SK-N-SH (cell line): Measurements from ENCODE around the gene C18orf63. TPM values are rescaled to one million over a fixed set of nuclear protein-coding genes. Genes with fewer than 3 reads are reported as not detected.

Experiments used
- CTCF ChIA-PET: fragments of 300-600, 350-600 bp; formaldehyde crosslinking; extraction: SDS; loops from one replicate; lab custom pipeline; 2021; lab: Yijun Ruan, JAX
- POLR2A ChIA-PET: fragments of 350-600 bp; sonication (Branson Sonifier 250); formaldehyde crosslinking; extraction: SDS; loops from one replicate; lab custom pipeline; 2020; ENCODE audit warnings: antibody characterized with exemption, inconsistent platforms; lab: Yijun Ruan, JAX
- DNase-seq: peaks from one replicate; pipeline ENCODE4 v3.0.0; 2012
- H2AFZ ChIP-seq: fragments of 200-600 bp; sonication (generic); 2 replicates; pipeline ENCODE4 v1.8.1; 2016; ENCODE audit warnings: antibody characterized with exemption, mild to moderate bottlenecking, low read depth
- H3F3A ChIP-seq: fragments of 200-600 bp; sonication (generic); replicated peaks from 2 replicates; pipeline ENCODE3; 2016; ENCODE audit warnings: antibody characterized with exemption, mild to moderate bottlenecking; ENCODE audit not compliant: insufficient read depth
- H3K27ac ChIP-seq, 2 experiments: fragments of 200-500 bp in 1 of 2; fragments of 200-600 bp in 1 of 2; sonication (Bioruptor generic) in 1 of 2; sonication (generic), shearing (Covaris generic) in 1 of 2; 2 replicates each; pipeline versions ENCODE4 v1.5.1 to v1.6.1; 2014 to 2016; ENCODE audit warnings: low read depth in 2 of 2, inconsistent platforms in 1 of 2, low read length in 1 of 2, mild to moderate bottlenecking in 1 of 2, mixed read lengths in 1 of 2
- H3K27me3 ChIP-seq: fragments of 200-600 bp; sonication (generic), shearing (Covaris generic); 2 replicates; pipeline ENCODE4 v1.6.1; 2016; ENCODE audit warnings: mixed run types; ENCODE audit not compliant: insufficient read depth
- H3K36me3 ChIP-seq, 2 experiments: fragments of 200-500 bp in 1 of 2; fragments of 200-600 bp in 1 of 2; sonication (Bioruptor generic) in 1 of 2; sonication (generic) in 1 of 2; replicated peaks in 1 of 2; 2 replicates each; pipeline versions ENCODE3 to v1.5.1; 2014 to 2016; ENCODE audit warnings: low read length in 1 of 2, mild to moderate bottlenecking in 1 of 2; ENCODE audit not compliant: insufficient read depth in 2 of 2, control insufficient read depth in 1 of 2
- H3K4me1 ChIP-seq, 2 experiments: fragments of 200-500 bp in 1 of 2; fragments of 200-600 bp in 1 of 2; sonication (Bioruptor generic) in 1 of 2; sonication (generic), shearing (Covaris generic) in 1 of 2; 2 replicates each; pipeline versions ENCODE4 v1.5.1 to v1.6.1; 2014 to 2016; ENCODE audit warnings: low read depth in 1 of 2, low read length in 1 of 2, mixed run types in 1 of 2; ENCODE audit not compliant: insufficient read depth in 2 of 2, control insufficient read depth in 1 of 2
- H3K4me2 ChIP-seq: fragments of 200-600 bp; sonication (generic), shearing (Covaris generic); 2 replicates; pipeline ENCODE4 v1.6.1; 2017; ENCODE audit warnings: mixed run types
- H3K4me3 ChIP-seq, 2 experiments: fragments of 200-500 bp in 1 of 2; fragments of 200-600 bp in 1 of 2; sonication (Bioruptor generic) in 1 of 2; sonication (generic), shearing (Covaris generic) in 1 of 2; 2 replicates each; pipeline versions ENCODE4 v1.5.1 to v1.8.1; 2014 to 2016; ENCODE audit warnings: low read depth in 2 of 2, inconsistent platforms in 1 of 2, low read length in 1 of 2, mild to moderate bottlenecking in 1 of 2, mixed read lengths in 1 of 2, moderate library complexity in 1 of 2
- H3K79me2 ChIP-seq: fragments of 200-600 bp; sonication (generic); 2 replicates; pipeline ENCODE4 v1.8.1; 2017; ENCODE audit warnings: mild to moderate bottlenecking; ENCODE audit not compliant: insufficient read depth
- H3K9ac ChIP-seq: fragments of 200-600 bp; sonication (generic); 2 replicates; pipeline ENCODE4 v1.6.1; 2017; ENCODE audit warnings: mixed run types
- H3K9me2 ChIP-seq: fragments of 200-600 bp; sonication (generic); 2 replicates; pipeline ENCODE4 v1.6.1; 2017; ENCODE audit warnings: mixed run types
- H3K9me3 ChIP-seq: fragments of 200-600 bp; sonication (generic); 2 replicates; pipeline ENCODE4 v1.6.1; 2017; ENCODE audit warnings: mixed run types, mild to moderate bottlenecking, moderate library complexity
- H4K20me1 ChIP-seq: fragments of 200-600 bp; sonication (generic); 2 replicates; pipeline ENCODE4 v1.6.1; 2017; ENCODE audit warnings: mild to moderate bottlenecking, mixed run types; ENCODE audit not compliant: insufficient read depth
- EZH2phosphoT487 ChIP-seq: fragments of 200-600 bp; sonication (generic); IDR thresholded peaks from 2 replicates; pipeline ENCODE4 v1.6.1; 2017; ENCODE audit warnings: low read depth, mixed run types, mild to moderate bottlenecking, antibody characterized with exemption, moderate library complexity, borderline replicate concordance
- FOSL2 ChIP-seq: IDR thresholded peaks from 2 replicates; pipeline ENCODE4 v1.4.0; 2012; ENCODE audit warnings: low read depth, mild to moderate bottlenecking, moderate library complexity, borderline replicate concordance
- GABPA ChIP-seq: IDR thresholded peaks from 2 replicates; pipeline ENCODE4 v1.4.0; 2012; ENCODE audit warnings: low read depth, mild to moderate bottlenecking
- GATA2 ChIP-seq: sonication (generic); formaldehyde crosslinking; IDR thresholded peaks from 2 replicates; pipeline ENCODE4 v1.5.0; 2020; ENCODE audit warnings: mild to moderate bottlenecking, missing genetic modification reagents
- JUND ChIP-seq: IDR thresholded peaks from 2 replicates; pipeline ENCODE4 v1.4.0; 2012
- MEF2A ChIP-seq: IDR thresholded peaks from 2 replicates; pipeline ENCODE4 v1.4.0; 2012; ENCODE audit warnings: low read depth, borderline replicate concordance
- MXI1 ChIP-seq: IDR thresholded peaks from 2 replicates; pipeline ENCODE4 v1.6.1; 2012; ENCODE audit warnings: mild to moderate bottlenecking, low read depth, low read length, improper control_type of control experiment
- NFIC ChIP-seq: IDR thresholded peaks from 2 replicates; pipeline ENCODE4 v1.4.0; 2012; ENCODE audit warnings: borderline replicate concordance
- POLR2AphosphoS5 ChIP-seq: IDR thresholded peaks from 2 replicates; pipeline ENCODE4 v1.6.1; 2012; ENCODE audit warnings: low read depth, low read length
- RAD21 ChIP-seq: IDR thresholded peaks from 2 replicates; pipeline ENCODE4 v1.6.1; 2012; ENCODE audit warnings: mild to moderate bottlenecking, low read length
- RFX5 ChIP-seq: IDR thresholded peaks from 2 replicates; pipeline ENCODE4 v1.6.1; 2012; ENCODE audit warnings: mild to moderate bottlenecking, improper control_type of control experiment, low read length
- RXRA ChIP-seq: IDR thresholded peaks from 2 replicates; pipeline ENCODE4 v1.4.0; 2012; ENCODE audit warnings: low read depth, mild to moderate bottlenecking, borderline replicate concordance
- SMC3 ChIP-seq: IDR thresholded peaks from 2 replicates; pipeline ENCODE4 v1.6.1; 2012; ENCODE audit warnings: low read depth, low read length, improper control_type of control experiment
- TCF12 ChIP-seq: IDR thresholded peaks from 2 replicates; pipeline ENCODE4 v1.4.0; 2012
- TEAD4 ChIP-seq: IDR thresholded peaks from 2 replicates; pipeline ENCODE4 v1.4.0; 2012; ENCODE audit warnings: mild to moderate bottlenecking, borderline replicate concordance; ENCODE audit not compliant: insufficient read depth
- YY1 ChIP-seq: IDR thresholded peaks from 2 replicates; pipeline ENCODE4 v1.4.0; 2012; ENCODE audit warnings: low read depth, mild to moderate bottlenecking
- WGBS: methylation state at CpG from one replicate; pipeline ENCODE4 v1.1.6; 2017; ENCODE audit warnings: low lambda C conversion rate; 5-methylcytosine and 5-hydroxymethylcytosine counted together
- polyA plus RNA-seq, 3 experiments: library from polyadenylated mRNA; depleted of rRNA; stranded (reverse); fragments of >200 nt; gene quantifications; 2 replicates each; pipeline ENCODE4 v1.2.3, GENCODE V29; 2012
- TF ChIP-seq, protein P1 (sequence below): IDR thresholded peaks from 2 replicates; pipeline ENCODE4 v1.4.0; 2012; ENCODE audit warnings: low read depth, borderline replicate concordance
- TF ChIP-seq, protein P2 (sequence below): fragments of 200-600 bp; sonication (generic); IDR thresholded peaks from 2 replicates; pipeline ENCODE4 v1.6.1; 2017; ENCODE audit warnings: antibody characterized with exemption, mild to moderate bottlenecking, moderate library complexity
- TF ChIP-seq, protein P3 (sequence below): IDR thresholded peaks from 2 replicates; pipeline ENCODE4; 2012
- TF ChIP-seq, protein P4 (sequence below): IDR thresholded peaks from 2 replicates; pipeline ENCODE4 v1.6.1; 2012; ENCODE audit warnings: mild to moderate bottlenecking, low read depth, low read length, moderate library complexity

C18orf63 gene
- polyA plus RNA-seq, 1 of the 3 experiments (the other 2 are of a cell fraction), result not detected

DNA sequence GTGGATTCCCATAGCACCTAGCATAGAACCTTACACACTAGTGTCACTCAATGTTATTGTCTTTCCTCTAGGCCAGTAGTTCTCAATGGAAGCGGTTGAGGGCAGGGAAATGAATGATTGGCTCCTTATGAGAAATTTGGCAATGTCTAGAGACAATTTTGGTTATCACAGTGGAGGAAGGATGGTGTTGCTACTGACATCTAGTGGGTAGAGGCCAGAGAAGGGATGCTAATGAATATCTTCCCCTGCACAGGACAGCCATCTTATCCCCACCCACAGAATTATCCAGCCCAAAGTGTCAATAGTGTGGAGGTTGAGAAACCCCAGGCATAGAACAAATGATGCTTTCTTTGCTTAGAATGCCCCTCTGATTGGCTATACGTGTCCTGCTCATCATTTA is 15.8 kb downstream of the C18orf63 start:
- no peak overlapping the region for H2AFZ ChIP-seq
- H3K9me2 ChIP-seq, result no peaks in the 10 kb centered on the region
- POLR2A ChIA-PET, result no interaction called here
- peak; percentile 33 for DNase-seq
- no peak overlapping the region for H3K9ac ChIP-seq
- no peak overlapping the region for H3K4me2 ChIP-seq
- no peaks in the 10 kb centered on the region for H3K79me2 ChIP-seq
- CTCF ChIA-PET, result interaction anchor here (2.8 kb wide), 1 partner anchor 134 kb away, joined by 12 read pairs; no protein-coding TSS in a partner anchor
- H3K4me3 ChIP-seq, result peak overlapping the region in 1 of 2 experiments; percentile 20; a peak in 1 of 4 replicates
- no peak overlapping the region for H3K27ac ChIP-seq
- no peaks in the 10 kb centered on the region for H3F3A ChIP-seq
- no peaks in the 10 kb centered on the region for H3K9me3 ChIP-seq
- H3K36me3 ChIP-seq, result no peaks in the 10 kb centered on the region
- H4K20me1 ChIP-seq, result no peaks in the 10 kb centered on the region
- no peak for TF ChIP-seq YY1
- TF ChIP-seq, protein P1, sequence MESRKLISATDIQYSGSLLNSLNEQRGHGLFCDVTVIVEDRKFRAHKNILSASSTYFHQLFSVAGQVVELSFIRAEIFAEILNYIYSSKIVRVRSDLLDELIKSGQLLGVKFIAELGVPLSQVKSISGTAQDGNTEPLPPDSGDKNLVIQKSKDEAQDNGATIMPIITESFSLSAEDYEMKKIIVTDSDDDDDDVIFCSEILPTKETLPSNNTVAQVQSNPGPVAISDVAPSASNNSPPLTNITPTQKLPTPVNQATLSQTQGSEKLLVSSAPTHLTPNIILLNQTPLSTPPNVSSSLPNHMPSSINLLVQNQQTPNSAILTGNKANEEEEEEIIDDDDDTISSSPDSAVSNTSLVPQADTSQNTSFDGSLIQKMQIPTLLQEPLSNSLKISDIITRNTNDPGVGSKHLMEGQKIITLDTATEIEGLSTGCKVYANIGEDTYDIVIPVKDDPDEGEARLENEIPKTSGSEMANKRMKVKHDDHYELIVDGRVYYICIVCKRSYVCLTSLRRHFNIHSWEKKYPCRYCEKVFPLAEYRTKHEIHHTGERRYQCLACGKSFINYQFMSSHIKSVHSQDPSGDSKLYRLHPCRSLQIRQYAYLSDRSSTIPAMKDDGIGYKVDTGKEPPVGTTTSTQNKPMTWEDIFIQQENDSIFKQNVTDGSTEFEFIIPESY, result no peak
- no peak for TF ChIP-seq MEF2A
- no peak for TF ChIP-seq RXRA
- TF ChIP-seq, protein P2, sequence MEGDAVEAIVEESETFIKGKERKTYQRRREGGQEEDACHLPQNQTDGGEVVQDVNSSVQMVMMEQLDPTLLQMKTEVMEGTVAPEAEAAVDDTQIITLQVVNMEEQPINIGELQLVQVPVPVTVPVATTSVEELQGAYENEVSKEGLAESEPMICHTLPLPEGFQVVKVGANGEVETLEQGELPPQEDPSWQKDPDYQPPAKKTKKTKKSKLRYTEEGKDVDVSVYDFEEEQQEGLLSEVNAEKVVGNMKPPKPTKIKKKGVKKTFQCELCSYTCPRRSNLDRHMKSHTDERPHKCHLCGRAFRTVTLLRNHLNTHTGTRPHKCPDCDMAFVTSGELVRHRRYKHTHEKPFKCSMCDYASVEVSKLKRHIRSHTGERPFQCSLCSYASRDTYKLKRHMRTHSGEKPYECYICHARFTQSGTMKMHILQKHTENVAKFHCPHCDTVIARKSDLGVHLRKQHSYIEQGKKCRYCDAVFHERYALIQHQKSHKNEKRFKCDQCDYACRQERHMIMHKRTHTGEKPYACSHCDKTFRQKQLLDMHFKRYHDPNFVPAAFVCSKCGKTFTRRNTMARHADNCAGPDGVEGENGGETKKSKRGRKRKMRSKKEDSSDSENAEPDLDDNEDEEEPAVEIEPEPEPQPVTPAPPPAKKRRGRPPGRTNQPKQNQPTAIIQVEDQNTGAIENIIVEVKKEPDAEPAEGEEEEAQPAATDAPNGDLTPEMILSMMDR, result peak; percentile 36
- TF ChIP-seq EZH2phosphoT487, result no peak
- no peak for TF ChIP-seq POLR2AphosphoS5
- peak; percentile 64 for TF ChIP-seq SMC3
- no peak for TF ChIP-seq FOSL2
- no peak for TF ChIP-seq GATA2 (CRISPR knock-in tag)
- no peak for TF ChIP-seq GABPA
- TF ChIP-seq RAD21, result peak; percentile 66
- no peak for TF ChIP-seq TEAD4
- no peak for TF ChIP-seq TCF12
- no peak for TF ChIP-seq RFX5
- no peak for TF ChIP-seq MXI1
- H3K4me1 ChIP-seq, result no peaks in the 10 kb centered on the region
- no peaks in the 10 kb centered on the region for H3K27me3 ChIP-seq
- 0% methylated on average over 2 of the region's 2 CpGs for WGBS

DNA sequence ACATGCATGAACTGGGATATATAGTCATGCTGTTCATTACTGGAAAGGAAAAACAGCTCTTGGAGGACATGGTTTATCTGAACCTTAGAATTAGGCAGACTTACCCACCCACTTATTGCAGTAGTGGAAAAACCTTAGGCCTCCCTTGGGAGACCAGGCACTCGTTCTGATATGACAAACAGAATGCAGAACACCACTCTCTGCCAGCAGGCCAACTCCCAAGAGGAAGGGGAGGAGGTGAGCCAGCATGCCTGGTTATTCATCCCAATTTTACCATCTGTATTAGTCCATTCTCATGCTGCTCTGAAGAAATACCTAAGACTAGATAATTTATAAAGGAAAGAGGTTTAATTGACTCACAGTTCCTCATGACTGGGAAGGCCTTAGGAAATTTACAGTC is 17.5 kb downstream of the C18orf63 start:
- ChIA-PET POLR2A (no interaction called here), CTCF (interaction anchor here (0.7 to 2.3 kb wide), 2 partner anchors 9 to 136 kb away, joined by 3 to 13 read pairs; no protein-coding TSS in a partner anchor)
- Histone ChIP-seq H3K4me3 (no peak overlapping the region), H3F3A (no peaks in the 10 kb centered on the region), H3K27me3 (0 out of 2 replicates have a peak, but pooled peaks cover 6% of the 10 kb centered on the region), H3K36me3 (no peaks in the 10 kb centered on the region), H2AFZ (no peak overlapping the region), H3K79me2 (no peaks in the 10 kb centered on the region), H4K20me1 (no peaks in the 10 kb centered on the region), H3K4me2 (no peak overlapping the region), H3K27ac (no peak overlapping the region), H3K9ac (no peak overlapping the region), H3K9me2 (no peaks in the 10 kb centered on the region), H3K9me3 (no peaks in the 10 kb centered on the region), H3K4me1 (no peaks in the 10 kb centered on the region)
- WGBS, result 17% methylated on average over 1 of the region's 1 CpG
- DNase-seq, result no peak
- no peak for TF ChIP-seq MEF2A
- no peak for TF ChIP-seq GABPA
- TF ChIP-seq RFX5, result no peak
- TF ChIP-seq, protein P3, sequence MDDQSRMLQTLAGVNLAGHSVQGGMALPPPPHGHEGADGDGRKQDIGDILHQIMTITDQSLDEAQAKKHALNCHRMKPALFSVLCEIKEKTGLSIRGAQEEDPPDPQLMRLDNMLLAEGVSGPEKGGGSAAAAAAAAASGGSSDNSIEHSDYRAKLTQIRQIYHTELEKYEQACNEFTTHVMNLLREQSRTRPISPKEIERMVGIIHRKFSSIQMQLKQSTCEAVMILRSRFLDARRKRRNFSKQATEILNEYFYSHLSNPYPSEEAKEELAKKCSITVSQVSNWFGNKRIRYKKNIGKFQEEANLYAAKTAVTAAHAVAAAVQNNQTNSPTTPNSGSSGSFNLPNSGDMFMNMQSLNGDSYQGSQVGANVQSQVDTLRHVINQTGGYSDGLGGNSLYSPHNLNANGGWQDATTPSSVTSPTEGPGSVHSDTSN, result no peak
- TF ChIP-seq RAD21, result no peak
- no peak for TF ChIP-seq NFIC
- TF ChIP-seq JUND, result no peak
- TF ChIP-seq, protein P4, sequence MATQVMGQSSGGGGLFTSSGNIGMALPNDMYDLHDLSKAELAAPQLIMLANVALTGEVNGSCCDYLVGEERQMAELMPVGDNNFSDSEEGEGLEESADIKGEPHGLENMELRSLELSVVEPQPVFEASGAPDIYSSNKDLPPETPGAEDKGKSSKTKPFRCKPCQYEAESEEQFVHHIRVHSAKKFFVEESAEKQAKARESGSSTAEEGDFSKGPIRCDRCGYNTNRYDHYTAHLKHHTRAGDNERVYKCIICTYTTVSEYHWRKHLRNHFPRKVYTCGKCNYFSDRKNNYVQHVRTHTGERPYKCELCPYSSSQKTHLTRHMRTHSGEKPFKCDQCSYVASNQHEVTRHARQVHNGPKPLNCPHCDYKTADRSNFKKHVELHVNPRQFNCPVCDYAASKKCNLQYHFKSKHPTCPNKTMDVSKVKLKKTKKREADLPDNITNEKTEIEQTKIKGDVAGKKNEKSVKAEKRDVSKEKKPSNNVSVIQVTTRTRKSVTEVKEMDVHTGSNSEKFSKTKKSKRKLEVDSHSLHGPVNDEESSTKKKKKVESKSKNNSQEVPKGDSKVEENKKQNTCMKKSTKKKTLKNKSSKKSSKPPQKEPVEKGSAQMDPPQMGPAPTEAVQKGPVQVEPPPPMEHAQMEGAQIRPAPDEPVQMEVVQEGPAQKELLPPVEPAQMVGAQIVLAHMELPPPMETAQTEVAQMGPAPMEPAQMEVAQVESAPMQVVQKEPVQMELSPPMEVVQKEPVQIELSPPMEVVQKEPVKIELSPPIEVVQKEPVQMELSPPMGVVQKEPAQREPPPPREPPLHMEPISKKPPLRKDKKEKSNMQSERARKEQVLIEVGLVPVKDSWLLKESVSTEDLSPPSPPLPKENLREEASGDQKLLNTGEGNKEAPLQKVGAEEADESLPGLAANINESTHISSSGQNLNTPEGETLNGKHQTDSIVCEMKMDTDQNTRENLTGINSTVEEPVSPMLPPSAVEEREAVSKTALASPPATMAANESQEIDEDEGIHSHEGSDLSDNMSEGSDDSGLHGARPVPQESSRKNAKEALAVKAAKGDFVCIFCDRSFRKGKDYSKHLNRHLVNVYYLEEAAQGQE, result no peak
- no peak for TF ChIP-seq RXRA
